ENCODE measurements around the gene MACROD1.

The MACROD1 gene

DNA sequence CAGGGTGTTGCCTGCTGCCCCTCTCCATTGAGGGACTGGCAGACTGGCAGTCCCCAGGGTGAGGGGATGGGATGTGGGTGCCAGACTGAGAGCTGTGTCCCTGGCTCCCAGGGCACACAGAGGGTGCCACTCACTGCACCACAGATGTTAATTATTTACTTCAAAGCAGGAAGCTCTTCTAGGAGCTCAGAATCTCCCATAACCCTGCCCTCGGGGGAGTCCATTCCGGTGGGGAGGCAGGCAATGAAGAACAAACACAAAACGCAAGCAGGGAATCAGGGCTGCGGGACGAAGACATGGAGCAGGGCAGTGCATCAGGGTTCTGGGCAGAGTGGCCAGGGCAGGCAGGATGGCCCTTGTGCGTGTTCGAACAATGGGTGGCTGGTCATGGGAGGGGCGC, 154.5 kb downstream of the MACROD1 start:
- DNase-seq (ENCODE audit: low read depth), result no peak

DNA sequence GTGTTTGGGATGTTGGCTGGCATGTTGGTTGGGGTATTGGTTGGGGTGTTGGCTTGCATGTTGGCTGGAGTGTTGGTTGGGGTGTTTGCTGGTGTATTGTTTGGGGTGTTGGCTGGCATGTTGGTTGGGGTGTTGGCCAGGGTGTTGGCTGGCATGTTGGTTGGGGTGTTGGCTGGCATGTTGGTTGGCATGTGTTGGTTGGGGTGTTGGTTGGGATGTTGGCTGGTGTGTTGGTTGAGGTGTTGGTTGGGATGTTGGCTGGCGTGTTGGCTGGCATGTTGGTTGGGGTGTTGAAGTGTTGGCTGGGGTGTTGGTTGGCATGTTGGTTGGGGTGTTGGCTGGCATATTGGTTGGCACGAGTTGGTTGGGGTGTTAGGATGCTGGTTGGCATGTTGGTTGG, 155.1 kb downstream of the MACROD1 start:
- DNase-seq (ENCODE audit: low read depth), result no peak

DNA sequence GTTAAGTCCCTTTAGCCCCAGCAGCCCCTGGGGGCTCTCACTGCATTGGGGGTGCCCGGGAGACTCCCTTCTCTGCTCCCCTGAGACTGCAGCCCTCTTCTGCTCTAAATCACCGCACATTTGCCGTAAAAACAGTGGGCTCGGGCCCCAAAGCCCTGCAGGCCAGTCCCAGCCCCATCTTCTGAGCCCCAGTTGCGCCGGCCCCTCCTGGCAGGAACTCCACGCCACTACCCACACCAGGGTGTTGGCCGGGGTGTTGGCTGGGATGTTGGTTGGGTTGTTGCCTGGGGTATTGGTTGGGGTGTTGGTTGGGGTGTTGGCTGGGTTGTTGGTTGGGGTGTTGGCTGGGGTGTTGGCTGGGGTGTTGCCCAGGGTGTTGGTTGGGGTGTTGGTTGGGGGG, 156.2 kb downstream of the MACROD1 start:
- no peak for DNase-seq (ENCODE audit: low read depth)

DNA sequence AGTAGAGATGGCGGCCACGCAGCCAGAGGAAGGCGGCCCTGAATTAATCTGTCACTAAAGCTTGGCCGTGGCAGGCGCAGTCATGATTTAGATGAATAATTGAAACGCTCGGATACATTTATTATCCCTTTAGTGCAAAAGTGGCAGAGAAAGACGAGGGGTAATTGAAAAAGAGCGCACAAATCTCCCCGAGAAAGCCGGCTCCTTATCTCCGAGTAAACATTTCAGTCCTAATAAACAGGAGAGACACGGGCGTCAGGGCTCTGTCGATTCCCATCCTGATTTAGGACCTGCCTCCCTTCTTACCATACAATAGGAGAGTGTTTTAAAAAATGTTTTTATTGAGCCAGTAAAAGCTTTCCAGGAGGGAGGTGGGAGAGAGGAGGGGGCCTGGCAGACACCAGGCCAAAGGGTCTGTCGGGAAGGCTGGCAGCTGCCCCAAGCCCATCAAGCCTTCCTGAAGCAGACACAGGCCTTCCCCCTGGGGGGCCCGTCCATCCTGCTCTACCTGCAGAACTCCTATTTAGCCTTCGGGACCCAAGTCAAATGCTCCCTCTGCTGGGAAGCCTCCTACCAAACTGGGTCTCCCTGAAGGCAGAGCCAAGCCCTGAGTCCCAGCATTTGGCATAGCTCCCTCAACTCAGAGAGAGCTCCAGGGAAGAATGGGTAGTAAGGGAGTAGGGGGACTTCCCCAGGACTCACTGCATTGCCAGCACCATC, 156.8 kb downstream of the MACROD1 start:
- DNase-seq (ENCODE audit: low read depth), result no peak

- DNase-seq (ENCODE audit: low read depth), result no peak
Measured at GRCh38 chr11:64008283-64008913, 157.5 kb downstream of the MACROD1 start.

DNA sequence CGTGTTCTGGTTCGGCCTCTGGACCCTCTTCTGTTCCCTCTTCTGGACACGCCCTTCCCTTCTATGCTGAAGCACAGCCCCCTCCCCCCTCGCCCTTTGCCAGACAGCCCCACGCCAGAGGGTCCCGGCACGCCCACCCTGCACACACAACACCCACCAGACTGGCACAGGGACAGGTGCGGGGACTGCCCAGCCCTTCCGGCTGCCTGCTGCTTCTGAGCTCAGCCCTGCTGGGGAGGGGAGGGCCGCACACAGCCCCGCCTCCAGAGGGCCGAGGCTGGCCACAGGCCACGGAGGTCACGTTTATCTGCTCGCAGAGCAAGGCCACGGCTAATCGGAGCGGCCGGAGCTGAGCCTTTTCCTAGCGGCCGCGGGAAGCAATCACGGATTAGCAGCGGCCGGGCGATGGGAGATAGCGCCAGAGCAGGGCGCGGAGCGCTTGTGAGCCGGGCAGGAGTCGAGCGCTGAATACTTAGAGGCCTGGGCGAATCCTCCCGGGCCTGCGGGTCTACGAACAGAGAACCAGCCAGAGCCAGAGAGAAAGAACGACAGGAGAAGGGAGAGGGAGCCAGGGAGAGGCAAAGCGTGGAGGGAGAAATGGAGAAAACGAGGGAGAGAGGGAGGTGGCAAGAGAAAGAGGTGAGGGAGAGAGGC, 158.2 kb downstream of the MACROD1 start:
- DNase-seq (ENCODE audit: low read depth), result no peak

- no peak for DNase-seq (ENCODE audit: low read depth)
Measured at GRCh38 chr11:64007160-64007628, 158.7 kb downstream of the MACROD1 start.

GRCh38 chr11:64006398-64006797, 159.5 kb downstream of the MACROD1 start:
- DNase-seq (ENCODE audit: low read depth), result no peak

GRCh38 chr11:64005691-64006090, 160.2 kb downstream of the MACROD1 start:
- DNase-seq (ENCODE audit: low read depth), result no peak

GRCh38 chr11:64004590-64004984, 161.3 kb downstream of the MACROD1 start:
- DNase-seq (ENCODE audit: low read depth), result no peak

DNA sequence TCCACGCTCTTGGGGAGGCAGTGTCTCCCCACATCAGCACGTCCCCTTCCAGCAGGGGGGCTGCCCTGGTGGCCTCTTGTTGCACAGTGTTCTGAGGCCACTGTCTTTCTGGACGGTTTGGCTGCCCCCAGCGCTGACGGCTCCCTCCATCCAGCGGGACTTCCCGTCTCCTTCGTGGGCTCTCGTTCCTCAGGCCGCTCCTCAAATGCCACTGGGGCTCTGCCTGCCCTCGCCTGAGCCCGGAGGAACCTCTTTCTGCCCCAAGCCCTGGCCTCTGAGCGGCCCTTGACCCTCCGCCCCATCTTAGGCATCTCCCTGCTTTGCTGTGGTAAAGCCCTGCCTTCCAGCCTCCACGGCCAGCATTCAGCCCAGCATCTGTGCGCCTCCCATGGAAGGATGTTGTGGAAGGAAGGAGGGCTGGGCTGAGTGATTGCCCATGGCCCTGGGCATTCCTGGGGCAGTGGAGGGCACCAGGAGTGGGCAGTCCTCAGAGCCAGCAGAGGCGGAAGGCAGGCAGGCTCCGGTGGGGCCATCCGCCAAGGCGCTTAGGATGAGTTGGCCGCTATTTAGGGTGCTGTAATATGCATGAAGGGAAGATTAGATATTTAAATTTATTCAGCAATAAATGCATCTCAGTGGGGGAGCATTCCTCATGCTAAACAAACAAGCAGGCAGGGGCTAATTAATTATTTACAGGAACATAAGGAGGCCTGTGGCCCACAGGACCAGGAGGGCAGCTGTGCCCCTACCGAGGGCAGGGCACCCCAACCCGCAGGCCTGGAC, 161.9 kb downstream of the MACROD1 start:
- no peak for DNase-seq (ENCODE audit: low read depth)

DNA sequence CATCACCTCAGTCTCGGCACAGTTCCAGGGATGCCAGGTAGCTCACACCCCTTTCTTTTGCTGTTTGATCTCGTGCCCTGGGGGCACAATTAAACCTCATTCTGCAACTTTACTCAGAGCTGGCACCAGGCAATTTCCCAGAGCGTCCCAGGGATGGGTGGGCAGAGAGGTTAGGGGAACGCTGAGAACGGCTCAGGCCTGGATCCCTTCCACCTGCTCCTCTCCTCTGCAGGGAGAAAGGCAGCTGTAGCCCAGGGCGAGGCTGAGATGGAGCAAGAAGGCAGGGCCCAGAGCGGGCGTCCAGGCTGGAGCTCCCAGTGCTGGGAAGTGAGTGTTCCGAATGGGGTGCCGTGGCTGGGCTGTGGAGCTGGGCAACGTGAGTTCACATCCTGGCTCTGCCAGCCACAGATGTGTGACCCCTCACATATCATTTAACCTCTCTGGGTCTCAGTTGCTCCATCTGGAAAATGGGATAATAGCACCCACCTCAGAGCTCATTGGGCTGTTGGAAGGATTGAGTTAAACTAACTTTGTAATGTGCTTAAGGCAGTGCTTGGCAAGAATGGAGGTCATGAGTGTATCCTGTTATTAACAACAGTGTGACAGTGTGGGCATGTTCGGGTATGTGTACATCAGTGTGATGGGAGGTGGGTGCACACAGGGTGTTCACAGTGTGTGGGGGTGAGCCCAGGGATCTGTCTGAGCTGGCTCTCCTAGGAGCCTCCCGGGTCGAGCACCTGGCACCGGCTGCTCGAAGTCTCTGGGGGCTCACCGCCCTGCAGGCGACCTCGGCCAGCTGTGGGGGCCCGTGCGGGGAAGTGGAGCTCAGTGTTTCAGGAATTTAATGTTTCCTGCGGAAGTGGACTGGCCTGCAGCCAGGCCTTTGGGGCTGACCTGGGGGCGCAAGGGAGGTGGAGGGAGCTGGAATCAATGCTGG, 164.2 kb downstream of the MACROD1 start:
- DNase-seq (ENCODE audit: low read depth), result no peak

GRCh38 chr11:64000740-64001483, 165.0 kb downstream of the MACROD1 start:
- DNase-seq (ENCODE audit: low read depth), result no peak

DNA sequence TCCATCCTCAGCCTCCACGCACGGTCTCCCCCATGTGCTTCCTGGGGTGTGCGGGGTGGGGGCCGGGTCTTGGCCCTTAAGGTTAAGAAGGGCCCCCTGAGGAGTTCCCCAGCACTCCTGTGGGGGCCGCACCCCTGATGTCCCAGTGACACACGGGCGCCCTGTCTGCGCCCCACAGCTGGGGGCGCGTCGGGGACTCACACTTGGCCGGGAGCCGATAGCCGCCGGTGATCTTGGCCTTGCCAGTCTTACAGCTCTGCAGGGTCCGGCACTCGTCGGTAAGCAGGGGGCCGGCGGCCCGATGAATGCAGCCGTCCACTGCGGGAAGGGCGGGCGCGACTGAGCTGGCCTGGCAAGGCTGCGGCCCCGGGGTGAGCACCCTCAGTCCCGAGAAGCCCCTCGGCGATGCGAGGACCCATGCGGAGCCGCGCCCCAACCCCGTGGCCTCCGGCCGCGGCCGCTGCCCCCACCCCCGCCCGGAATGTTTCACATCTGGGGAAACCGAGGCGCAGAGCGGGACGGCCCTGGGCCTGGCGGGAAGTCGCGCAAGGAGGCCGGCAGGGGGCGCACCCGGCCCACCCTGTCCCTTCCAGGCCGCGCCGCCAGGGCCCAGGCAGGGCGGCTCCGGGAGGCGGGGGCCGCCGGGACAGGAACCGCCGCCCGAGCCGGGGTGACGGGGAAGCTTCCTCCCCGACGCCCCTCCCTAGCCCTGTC, 165.7 kb downstream of the MACROD1 start:
- no peak for DNase-seq (ENCODE audit: low read depth)

DNA sequence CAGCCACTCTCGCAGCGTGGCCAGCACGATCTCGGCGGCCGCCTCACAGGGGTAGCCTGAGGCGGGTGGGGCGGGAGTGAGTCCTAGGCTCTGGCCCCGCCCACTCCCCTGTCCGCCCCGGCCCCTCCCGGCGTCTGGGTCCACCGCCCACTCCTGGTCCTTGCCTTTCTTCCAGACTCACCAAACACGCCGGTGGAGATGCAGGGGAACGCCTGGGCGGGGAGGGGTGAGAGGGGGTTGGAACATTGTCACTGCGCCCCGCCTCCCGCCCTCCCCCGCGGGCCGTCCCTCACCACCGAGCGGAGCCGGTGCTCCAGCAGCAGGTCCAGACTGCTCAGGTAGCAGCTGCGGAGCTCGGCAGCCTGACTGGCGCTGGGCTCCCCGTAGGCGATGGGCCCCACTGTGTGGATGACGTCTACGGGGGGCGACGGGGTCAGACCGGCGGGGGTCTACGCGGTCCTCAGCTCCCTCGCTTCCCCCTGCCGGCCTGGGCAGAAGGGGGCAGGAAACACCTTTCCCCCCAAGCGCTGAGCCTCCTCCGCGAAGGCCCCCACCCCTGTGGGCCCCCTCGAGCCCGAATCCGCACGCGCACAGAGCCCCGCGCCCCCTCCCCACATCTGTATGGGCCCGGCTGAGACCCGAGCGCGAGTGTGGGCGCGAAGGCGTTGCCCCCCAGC, 166.4 kb downstream of the MACROD1 start:
- DNase-seq (ENCODE audit: low read depth), result no peak

DNA sequence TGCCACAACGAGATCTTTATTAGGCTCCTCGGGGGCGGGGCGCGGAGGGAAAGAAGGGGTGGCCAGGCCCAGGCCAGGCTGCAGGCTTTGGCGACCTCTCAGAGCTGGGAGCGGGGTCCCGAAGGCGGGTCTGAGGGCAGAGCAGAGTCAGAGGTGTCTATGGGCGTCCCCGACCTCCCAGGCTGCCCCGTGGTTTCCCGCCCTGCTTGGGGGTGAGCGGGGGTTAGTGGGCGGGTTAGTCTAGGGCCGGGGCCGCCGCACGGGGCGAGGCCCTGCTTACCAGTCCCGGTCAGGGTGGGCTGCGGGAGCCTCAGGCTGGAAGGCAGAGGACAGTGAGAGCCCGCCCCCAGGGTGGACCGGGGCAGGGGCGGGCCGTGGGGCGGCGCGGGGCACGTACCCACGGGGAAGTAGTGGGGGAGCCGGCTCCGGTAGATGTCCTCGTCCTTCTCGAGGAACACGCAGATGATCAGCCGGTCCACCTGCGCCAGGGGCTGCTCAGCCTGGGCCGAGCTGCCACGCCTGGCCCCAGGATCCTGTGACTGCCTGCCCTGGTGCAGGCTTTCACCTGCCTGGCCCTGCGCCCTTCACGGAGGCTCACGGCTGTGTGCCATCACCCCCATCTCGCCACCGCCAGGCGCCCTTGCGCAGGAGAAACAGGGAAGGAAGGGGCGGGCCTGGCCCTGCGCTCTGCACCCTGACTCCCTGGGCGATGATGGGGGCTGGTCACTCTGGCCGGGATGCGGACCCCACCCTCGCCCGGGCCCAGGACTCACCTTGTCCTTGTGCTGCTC, 167.2 kb downstream of the MACROD1 start:
- DNase-seq (ENCODE audit: low read depth), result no peak

DNA sequence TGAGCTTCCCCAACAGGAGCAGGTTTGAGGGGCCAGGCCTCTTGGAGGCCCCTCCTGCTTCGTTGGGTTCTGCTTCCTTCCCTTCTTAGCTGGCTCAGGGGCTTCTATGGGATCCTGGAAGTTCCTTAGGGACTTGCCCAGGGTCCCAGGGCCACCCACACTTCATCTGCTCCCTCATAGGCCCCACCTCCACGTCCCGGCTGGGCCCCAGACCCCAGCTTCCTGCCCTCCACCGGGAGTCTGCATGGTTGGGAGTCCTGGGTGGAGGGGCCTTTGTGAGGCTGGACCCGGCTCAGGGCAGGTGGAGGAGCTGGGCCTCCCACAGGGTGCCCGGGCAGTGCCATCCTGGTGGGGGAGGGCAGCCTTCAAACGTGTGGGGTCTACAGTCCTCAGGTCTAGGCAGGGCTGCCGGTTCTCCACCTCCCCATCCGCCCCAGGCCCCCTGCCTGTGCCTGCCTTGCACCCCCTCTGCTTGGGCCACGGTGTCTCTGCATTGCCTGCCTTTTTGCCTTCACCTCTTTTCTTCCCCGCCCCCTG, 168.0 kb downstream of the MACROD1 start:
- DNase-seq (ENCODE audit: low read depth), result no peak

DNA sequence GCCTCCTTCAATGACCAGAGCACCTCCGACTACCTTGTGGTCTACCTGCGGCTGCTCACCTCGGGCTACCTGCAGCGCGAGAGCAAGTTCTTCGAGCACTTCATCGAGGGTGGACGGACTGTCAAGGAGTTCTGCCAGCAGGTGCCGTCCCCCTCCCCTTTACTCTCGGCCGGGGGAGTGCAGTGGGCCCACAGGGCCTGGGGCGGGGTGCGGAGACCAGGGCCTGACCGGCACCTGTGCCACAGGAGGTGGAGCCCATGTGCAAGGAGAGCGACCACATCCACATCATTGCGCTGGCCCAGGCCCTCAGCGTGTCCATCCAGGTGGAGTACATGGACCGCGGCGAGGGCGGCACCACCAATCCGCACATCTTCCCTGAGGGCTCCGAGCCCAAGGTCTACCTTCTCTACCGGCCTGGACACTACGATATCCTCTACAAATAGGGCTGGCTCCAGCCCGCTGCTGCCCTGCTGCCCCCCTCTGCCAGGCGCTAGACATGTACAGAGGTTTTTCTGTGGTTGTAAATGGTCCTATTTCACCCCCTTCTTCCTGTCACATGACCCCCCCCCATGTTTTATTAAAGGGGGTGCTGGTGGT, 168.7 kb downstream of the MACROD1 start:
- no peak for DNase-seq (ENCODE audit: low read depth)

Measured in GM04504 (cell line).